K562 (cell line): ENCODE data around the gene MS4A13. TPM values are rescaled to one million over a fixed set of nuclear protein-coding genes. Genes with fewer than 3 reads are reported as not detected.

Source experiments
- ATAC-seq: fragments of 200-7000 bp; cut with Tn5 transposase; 3 replicates; pipeline ENCODE4 v1.9.1; 2020; ENCODE audit warnings: moderate library complexity
- BruUV-seq: library from RNA; stranded (reverse); fragments of 400-500 nt; replicated peaks from 2 replicates; lab custom pipeline; 2021; lab: Mats Ljungman, UMichigan
- CTCF ChIA-PET: fragments of 300-600 bp; formaldehyde crosslinking; extraction: SDS; loops from one replicate; lab custom pipeline; 2021; ENCODE audit warnings: low intra/inter-chr PET ratio; lab: Yijun Ruan, JAX
- POLR2A ChIA-PET: fragments of 300-600, 350-650 bp; sonication (Branson Sonifier 250); formaldehyde crosslinking; extraction: SDS; loops from one replicate; lab custom pipeline; 2021; ENCODE audit warnings: antibody characterized with exemption, inconsistent platforms; lab: Yijun Ruan, JAX
- DNase-seq, 4 experiments: peaks; one replicate each; pipeline versions ENCODE4 v3.0.0 to v3.0.0-alpha.2; 2011 to 2018; ENCODE audit warnings: low spot score in 3 of 4, mixed read lengths in 3 of 4; ENCODE audit errors: extremely low read depth in 1 of 4
- FAIRE-seq: peaks from 2 replicates; lab custom pipeline; 2011; peaks lifted over from hg19 to GRCh38; lab: Jason Lieb, UNC
- H2AFZ ChIP-seq: 2 replicates; pipeline ENCODE4 v1.6.0; 2011; ENCODE audit warnings: low read depth, low read length, control low read depth, inconsistent platforms
- H3K27ac ChIP-seq: fragments of 200-600 bp; 3 replicates; pipeline ENCODE4 v1.8.0; 2011; ENCODE audit warnings: low read depth, mild to moderate bottlenecking, control low read depth, inconsistent platforms, low read length, moderate library complexity, mixed read lengths; ENCODE audit errors: extremely low read depth
- H3K27me3 ChIP-seq, 2 experiments: fragments of 300-600 bp in 1 of 2; 2 replicates in 1 of 2; 3 replicates in 1 of 2; pipeline versions ENCODE4 v1.6.0 to v1.8.0; 2011; ENCODE audit warnings: inconsistent platforms in 2 of 2, low read length in 2 of 2, mild to moderate bottlenecking in 1 of 2, mixed read lengths in 1 of 2, moderate library complexity in 1 of 2; ENCODE audit not compliant: control insufficient read depth in 2 of 2, insufficient read depth in 2 of 2
- H3K36me3 ChIP-seq: fragments of 300-600 bp; 3 replicates; pipeline ENCODE4 v1.8.0; 2011; ENCODE audit warnings: mild to moderate bottlenecking, low read length, inconsistent platforms; ENCODE audit not compliant: control insufficient read depth, insufficient read depth
- H3K4me1 ChIP-seq, 2 experiments: fragments of 200-600 bp in 1 of 2; replicated peaks in 1 of 2; 2 replicates in 1 of 2; 3 replicates in 1 of 2; pipeline versions ENCODE4 v1.5.1 to v1.8.0; 2011; ENCODE audit warnings: inconsistent platforms in 2 of 2, low read length in 2 of 2, mild to moderate bottlenecking in 1 of 2, mixed read lengths in 1 of 2, moderate library complexity in 1 of 2; ENCODE audit not compliant: control insufficient read depth in 2 of 2, insufficient read depth in 2 of 2
- H3K4me2 ChIP-seq: 2 replicates; pipeline ENCODE4 v1.6.1; 2011; ENCODE audit warnings: low read length, control low read depth, inconsistent platforms, mixed read lengths; ENCODE audit not compliant: insufficient read depth
- H3K4me3 ChIP-seq: fragments of 200-600 bp; sonication (generic), shearing (Covaris generic); 2 replicates; pipeline ENCODE4 v1.5.1; 2016; ENCODE audit warnings: control low read depth, inconsistent platforms
- H3K79me2 ChIP-seq: fragments of 200-600 bp; 3 replicates; pipeline ENCODE4 v1.8.0; 2011; ENCODE audit warnings: low read length, inconsistent platforms; ENCODE audit not compliant: control insufficient read depth, insufficient read depth
- H3K9ac ChIP-seq, 2 experiments: 2 replicates each; pipeline versions ENCODE4 v1.6.0 to v1.6.1; 2011; ENCODE audit warnings: low read depth in 2 of 2, low read length in 2 of 2, control low read depth in 1 of 2, inconsistent platforms in 1 of 2, mild to moderate bottlenecking in 1 of 2, mixed read lengths in 1 of 2; ENCODE audit not compliant: insufficient read depth in 1 of 2
- H3K9me1 ChIP-seq: one replicate; pipeline ENCODE4 v1.6.0; 2011; ENCODE audit warnings: inconsistent platforms, mild to moderate bottlenecking, low read length, moderate library complexity; ENCODE audit not compliant: control insufficient read depth, insufficient read depth
- H3K9me3 ChIP-seq: replicated peaks from 2 replicates; pipeline ENCODE4 v1.5.1; 2011; ENCODE audit warnings: low read depth, low read length, inconsistent platforms; ENCODE audit not compliant: control insufficient read depth, insufficient read depth
- H4K20me1 ChIP-seq: replicated peaks from 2 replicates; pipeline ENCODE4 v1.6.1; 2011; ENCODE audit warnings: low read length, inconsistent platforms, mixed read lengths; ENCODE audit not compliant: control insufficient read depth, insufficient read depth
- ZBTB7A ChIP-seq: IDR thresholded peaks from 2 replicates; pipeline ENCODE4 v1.6.1; 2011; ENCODE audit warnings: low read depth, mild to moderate bottlenecking, low read length, moderate library complexity, borderline replicate concordance; ENCODE audit not compliant: control insufficient read depth
- WGBS: fragments of 100-300 bp; shearing (Covaris generic); methylation state at CpG from one replicate; pipeline ENCODE4 v1.1.6; 2016; ENCODE audit warnings: low coverage, mixed read lengths; ENCODE audit not compliant: insufficient coverage; ENCODE audit errors: missing lambda C conversion rate; 5-methylcytosine and 5-hydroxymethylcytosine counted together
- in situ Hi-C: fragments of 300-500 bp; cut with MboI; formaldehyde crosslinking; loops from 4 replicates; pipeline ENCODE4 v1.15.0; 2018; ENCODE audit warnings: inconsistent platforms, mixed read lengths
- intact Hi-C: fragments of 100-400 bp; cut with micrococcal nuclease; formaldehyde crosslinking; loops from 2 replicates; pipeline ENCODE4 v1.14.2; 2022
- polyA plus RNA-seq, 8 experiments: library from polyadenylated mRNA; depleted of rRNA in 4 of 8; stranded (reverse) in 5 of 8; unstranded in 3 of 8; fragments of >200 nt; fragmentation: Nextera tagmentation in 2 of 8; fragmentation: Illumina TruSeq in 1 of 8; extraction: Ambion mirVana in 2 of 8; extraction: Trizol in 1 of 8; gene quantifications; 2 replicates each; pipeline versions ENCODE4 v1.2.1 to v1.2.3, GENCODE V29; 2011 to 2014; ENCODE audit warnings: inconsistent platforms in 1 of 8, missing spikeins in 1 of 8
- total RNA-seq, 7 experiments: library from RNA; depleted of rRNA in 6 of 7; stranded (reverse); fragments of >200 nt in 6 of 7; fragmentation: Illumina TruSeq in 2 of 7; extraction: Trizol in 2 of 7; gene quantifications; 2 replicates each; pipeline versions ENCODE4 v1.2.1 to v1.2.3, GENCODE V29; 2011 to 2021; ENCODE audit warnings: low replicate concordance in 1 of 7
- TF ChIP-seq, protein P1 (sequence below): fragments of 250-450 bp; sonication (Bioruptor Pico); IDR thresholded peaks from 2 replicates; pipeline ENCODE4 v1.8.0; 2022; ENCODE audit warnings: moderate library complexity, mild to moderate bottlenecking, inconsistent platforms
- TF ChIP-seq, protein P2 (sequence below): fragments of 200-400 bp; formaldehyde crosslinking; IDR thresholded peaks from 2 replicates; pipeline ENCODE4 v1.6.1; 2017; ENCODE audit warnings: mild to moderate bottlenecking, low read depth, low read length, moderate library complexity

MS4A13 gene
- total and polyA plus RNA-seq, 9 of the 15 experiments (the other 6 are each of a cell fraction or from before 2014, with no cell fraction given): 0.15 to 0.43 (median 0.36) TPM; not detected in 6

DNA sequence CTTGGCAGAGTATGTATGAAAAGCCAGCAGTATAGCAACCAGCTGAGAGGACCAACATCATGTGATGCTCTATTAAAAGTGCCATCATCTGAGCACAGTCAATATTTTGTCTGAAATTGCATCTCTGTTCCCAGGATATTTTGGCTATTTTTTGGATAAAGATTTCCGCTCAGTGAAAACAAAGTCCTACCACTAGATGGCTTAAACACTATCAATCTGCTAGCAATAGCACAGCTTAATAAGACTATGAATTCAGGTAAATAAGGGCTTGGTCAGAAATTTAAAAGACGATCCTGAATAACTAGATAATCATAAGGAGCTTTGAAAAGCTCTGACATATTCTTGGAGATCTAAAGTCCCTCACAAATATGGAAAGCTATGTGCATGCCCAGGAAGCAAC, 74.4 kb downstream of the MS4A13 start:
- Histone ChIP-seq H3K4me3 (no peak overlapping the region), H2AFZ (no peak overlapping the region), H3K27ac (no peak overlapping the region), H3K9me1 (no peaks in the 10 kb centered on the region), H3K4me2 (no peak overlapping the region), H3K36me3 (no peaks in the 10 kb centered on the region), H4K20me1 (no peaks in the 10 kb centered on the region), H3K4me1 (no peaks in the 10 kb centered on the region), H3K9ac (no peak overlapping the region), H3K27me3 (no peaks in the 10 kb centered on the region), H3K9me3 (no peaks in the 10 kb centered on the region), H3K79me2 (no peaks in the 10 kb centered on the region)
- in situ Hi-C loops (no loop called here), intact Hi-C loops (no loop called here)
- no peak for DNase-seq
- ATAC-seq: no peak
- 0% methylated on average over 2 of the region's 2 CpGs for WGBS
- no TSS peak for BruUV-seq
- CTCF ChIA-PET: no interaction called here
- no peak for FAIRE-seq
- POLR2A ChIA-PET: interaction anchor here (1.4 kb wide), 1 partner anchor 14 kb away, joined by 3 read pairs; no protein-coding TSS in a partner anchor
- TF ChIP-seq, protein P1, sequence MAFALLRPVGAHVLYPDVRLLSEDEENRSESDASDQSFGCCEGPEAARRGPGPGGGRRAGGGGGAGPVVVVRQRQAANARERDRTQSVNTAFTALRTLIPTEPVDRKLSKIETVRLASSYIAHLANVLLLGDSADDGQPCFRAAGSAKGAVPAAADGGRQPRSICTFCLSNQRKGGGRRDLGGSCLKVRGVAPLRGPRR: no peak
- TF ChIP-seq, protein P2, sequence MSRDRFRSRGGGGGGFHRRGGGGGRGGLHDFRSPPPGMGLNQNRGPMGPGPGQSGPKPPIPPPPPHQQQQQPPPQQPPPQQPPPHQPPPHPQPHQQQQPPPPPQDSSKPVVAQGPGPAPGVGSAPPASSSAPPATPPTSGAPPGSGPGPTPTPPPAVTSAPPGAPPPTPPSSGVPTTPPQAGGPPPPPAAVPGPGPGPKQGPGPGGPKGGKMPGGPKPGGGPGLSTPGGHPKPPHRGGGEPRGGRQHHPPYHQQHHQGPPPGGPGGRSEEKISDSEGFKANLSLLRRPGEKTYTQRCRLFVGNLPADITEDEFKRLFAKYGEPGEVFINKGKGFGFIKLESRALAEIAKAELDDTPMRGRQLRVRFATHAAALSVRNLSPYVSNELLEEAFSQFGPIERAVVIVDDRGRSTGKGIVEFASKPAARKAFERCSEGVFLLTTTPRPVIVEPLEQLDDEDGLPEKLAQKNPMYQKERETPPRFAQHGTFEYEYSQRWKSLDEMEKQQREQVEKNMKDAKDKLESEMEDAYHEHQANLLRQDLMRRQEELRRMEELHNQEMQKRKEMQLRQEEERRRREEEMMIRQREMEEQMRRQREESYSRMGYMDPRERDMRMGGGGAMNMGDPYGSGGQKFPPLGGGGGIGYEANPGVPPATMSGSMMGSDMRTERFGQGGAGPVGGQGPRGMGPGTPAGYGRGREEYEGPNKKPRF: no peak
- no peak for TF ChIP-seq ZBTB7A

Other genes with a start within 250 kb of the MS4A13 start
Only the 7 nearest of the 10 such genes appear.
- gene MS4A6E, start 188.1 kb upstream of the MS4A13 start, total RNA-seq (2014; rRNA removed): not detected in 2 replicates
- not detected in 2 replicates for gene MS4A6E, start 188.1 kb upstream of the MS4A13 start, total RNA-seq (2014; rRNA removed; fragmentation: Illumina TruSeq; extraction: Trizol)
- gene MS4A6E, start 188.1 kb upstream of the MS4A13 start, total RNA-seq (2015; rRNA removed; fragmentation: Illumina TruSeq; extraction: Trizol): not detected in 2 replicates
- not detected in 2 replicates for gene MS4A6E, start 188.1 kb upstream of the MS4A13 start, total RNA-seq (2021)
- 0.46 TPM in 1 of 2 replicates, not detected in the other for gene MS4A6E, start 188.1 kb upstream of the MS4A13 start, polyA plus RNA-seq (2011; rRNA removed)
- not detected in 2 replicates for gene MS4A6E, start 188.1 kb upstream of the MS4A13 start, polyA plus RNA-seq (2014; fragmentation: Illumina TruSeq; extraction: Trizol)
- under 1 TPM; 0.13 to 0.15 TPM for gene MS4A6E, start 188.1 kb upstream of the MS4A13 start, polyA plus RNA-seq (2014; fragmentation: Nextera tagmentation; extraction: Ambion mirVana)
- not detected in 2 replicates for gene MS4A6E, start 188.1 kb upstream of the MS4A13 start, polyA plus RNA-seq (2014; rRNA removed)
- gene MS4A7, start 136.9 kb upstream of the MS4A13 start, total RNA-seq (2014; rRNA removed): not detected in 2 replicates
- gene MS4A7, start 136.9 kb upstream of the MS4A13 start, total RNA-seq (2014; rRNA removed; fragmentation: Illumina TruSeq; extraction: Trizol): not detected in 2 replicates
- not detected in 2 replicates for gene MS4A7, start 136.9 kb upstream of the MS4A13 start, total RNA-seq (2015; rRNA removed; fragmentation: Illumina TruSeq; extraction: Trizol)
- 0.20 TPM in 1 of 2 replicates, not detected in the other for gene MS4A7, start 136.9 kb upstream of the MS4A13 start, total RNA-seq (2021)
- gene MS4A7, start 136.9 kb upstream of the MS4A13 start, polyA plus RNA-seq (2011; rRNA removed): not detected in 2 replicates
- not detected in 2 replicates for gene MS4A7, start 136.9 kb upstream of the MS4A13 start, polyA plus RNA-seq (2014; fragmentation: Illumina TruSeq; extraction: Trizol)
- gene MS4A7, start 136.9 kb upstream of the MS4A13 start, polyA plus RNA-seq (2014; fragmentation: Nextera tagmentation; extraction: Ambion mirVana): not detected
- gene MS4A7, start 136.9 kb upstream of the MS4A13 start, polyA plus RNA-seq (2014; rRNA removed): not detected in 2 replicates
- gene MS4A14, start 118.9 kb upstream of the MS4A13 start, total RNA-seq (2014; rRNA removed): not detected in 2 replicates
- not detected in 2 replicates for gene MS4A14, start 118.9 kb upstream of the MS4A13 start, total RNA-seq (2014; rRNA removed; fragmentation: Illumina TruSeq; extraction: Trizol)
- gene MS4A14, start 118.9 kb upstream of the MS4A13 start, total RNA-seq (2015; rRNA removed; fragmentation: Illumina TruSeq; extraction: Trizol): not detected in 2 replicates
- gene MS4A14, start 118.9 kb upstream of the MS4A13 start, total RNA-seq (2021): not detected in 2 replicates
- gene MS4A14, start 118.9 kb upstream of the MS4A13 start, polyA plus RNA-seq (2011; rRNA removed): not detected in 2 replicates
- not detected in 2 replicates for gene MS4A14, start 118.9 kb upstream of the MS4A13 start, polyA plus RNA-seq (2014; fragmentation: Illumina TruSeq; extraction: Trizol)
- not detected for gene MS4A14, start 118.9 kb upstream of the MS4A13 start, polyA plus RNA-seq (2014; fragmentation: Nextera tagmentation; extraction: Ambion mirVana)
- gene MS4A14, start 118.9 kb upstream of the MS4A13 start, polyA plus RNA-seq (2014; rRNA removed): not detected in 2 replicates
- not detected in 2 replicates for gene MS4A5, start 85.8 kb upstream of the MS4A13 start, total RNA-seq (2014; rRNA removed)
- gene MS4A5, start 85.8 kb upstream of the MS4A13 start, total RNA-seq (2014; rRNA removed; fragmentation: Illumina TruSeq; extraction: Trizol): not detected in 2 replicates
- not detected in 2 replicates for gene MS4A5, start 85.8 kb upstream of the MS4A13 start, total RNA-seq (2015; rRNA removed; fragmentation: Illumina TruSeq; extraction: Trizol)
- not detected in 2 replicates for gene MS4A5, start 85.8 kb upstream of the MS4A13 start, total RNA-seq (2021)
- not detected in 2 replicates for gene MS4A5, start 85.8 kb upstream of the MS4A13 start, polyA plus RNA-seq (2011; rRNA removed)
- gene MS4A5, start 85.8 kb upstream of the MS4A13 start, polyA plus RNA-seq (2014; fragmentation: Illumina TruSeq; extraction: Trizol): not detected in 2 replicates
- not detected for gene MS4A5, start 85.8 kb upstream of the MS4A13 start, polyA plus RNA-seq (2014; fragmentation: Nextera tagmentation; extraction: Ambion mirVana)
- not detected in 2 replicates for gene MS4A5, start 85.8 kb upstream of the MS4A13 start, polyA plus RNA-seq (2014; rRNA removed)
- not detected in 2 replicates for gene MS4A1, start 59.5 kb upstream of the MS4A13 start, total RNA-seq (2014; rRNA removed)
- not detected in 2 replicates for gene MS4A1, start 59.5 kb upstream of the MS4A13 start, total RNA-seq (2014; rRNA removed; fragmentation: Illumina TruSeq; extraction: Trizol)
- gene MS4A1, start 59.5 kb upstream of the MS4A13 start, total RNA-seq (2015; rRNA removed; fragmentation: Illumina TruSeq; extraction: Trizol): not detected in 2 replicates
- 0.24 and 0.25 TPM in 2 replicates for gene MS4A1, start 59.5 kb upstream of the MS4A13 start, total RNA-seq (2021)
- gene MS4A1, start 59.5 kb upstream of the MS4A13 start, polyA plus RNA-seq (2011; rRNA removed): not detected in 2 replicates
- 0.28 TPM in 1 of 2 replicates, not detected in the other for gene MS4A1, start 59.5 kb upstream of the MS4A13 start, polyA plus RNA-seq (2014; fragmentation: Illumina TruSeq; extraction: Trizol)
- under 1 TPM; 0.03 TPM for gene MS4A1, start 59.5 kb upstream of the MS4A13 start, polyA plus RNA-seq (2014; fragmentation: Nextera tagmentation; extraction: Ambion mirVana)
- gene MS4A1, start 59.5 kb upstream of the MS4A13 start, polyA plus RNA-seq (2014; rRNA removed): 0.01 and 0.03 TPM in 2 replicates
- gene MS4A12, start 22.6 kb upstream of the MS4A13 start, total RNA-seq (2014; rRNA removed): not detected in 2 replicates
- not detected in 2 replicates for gene MS4A12, start 22.6 kb upstream of the MS4A13 start, total RNA-seq (2014; rRNA removed; fragmentation: Illumina TruSeq; extraction: Trizol)
- not detected in 2 replicates for gene MS4A12, start 22.6 kb upstream of the MS4A13 start, total RNA-seq (2015; rRNA removed; fragmentation: Illumina TruSeq; extraction: Trizol)
- gene MS4A12, start 22.6 kb upstream of the MS4A13 start, total RNA-seq (2021): not detected in 2 replicates
- not detected in 2 replicates for gene MS4A12, start 22.6 kb upstream of the MS4A13 start, polyA plus RNA-seq (2011; rRNA removed)
- gene MS4A12, start 22.6 kb upstream of the MS4A13 start, polyA plus RNA-seq (2014; fragmentation: Illumina TruSeq; extraction: Trizol): not detected in 2 replicates
- not detected for gene MS4A12, start 22.6 kb upstream of the MS4A13 start, polyA plus RNA-seq (2014; fragmentation: Nextera tagmentation; extraction: Ambion mirVana)
- gene MS4A12, start 22.6 kb upstream of the MS4A13 start, polyA plus RNA-seq (2014; rRNA removed): not detected in 2 replicates
- not detected in 2 replicates for gene MS4A8, start 184.2 kb downstream of the MS4A13 start, total RNA-seq (2014; rRNA removed)
- gene MS4A8, start 184.2 kb downstream of the MS4A13 start, total RNA-seq (2014; rRNA removed; fragmentation: Illumina TruSeq; extraction: Trizol): not detected in 2 replicates
- gene MS4A8, start 184.2 kb downstream of the MS4A13 start, total RNA-seq (2015; rRNA removed; fragmentation: Illumina TruSeq; extraction: Trizol): not detected in 2 replicates
- not detected in 2 replicates for gene MS4A8, start 184.2 kb downstream of the MS4A13 start, total RNA-seq (2021)
- gene MS4A8, start 184.2 kb downstream of the MS4A13 start, polyA plus RNA-seq (2011; rRNA removed): not detected in 2 replicates
- not detected in 2 replicates for gene MS4A8, start 184.2 kb downstream of the MS4A13 start, polyA plus RNA-seq (2014; fragmentation: Illumina TruSeq; extraction: Trizol)
- gene MS4A8, start 184.2 kb downstream of the MS4A13 start, polyA plus RNA-seq (2014; fragmentation: Nextera tagmentation; extraction: Ambion mirVana): not detected
- not detected in 2 replicates for gene MS4A8, start 184.2 kb downstream of the MS4A13 start, polyA plus RNA-seq (2014; rRNA removed)